ENCODE measurements around the gene FUT6.

Gene FUT6

GRCh38 chr19:5809053-5809452 is 30.4 kb downstream of the FUT6 start:
- TF ChIP-seq HDGF (IDR thresholded peaks at IDR 0.05; ENCODE audit: borderline replicate concordance) (no peak), PKNOX1 (IDR thresholded peaks at IDR 0.05) (no peak), FOXM1 (IDR thresholded peaks at IDR 0.05; ENCODE audit: borderline replicate concordance) (no peak), TARDBP (IDR thresholded peaks at IDR 0.05) (no peak), CTBP1 (IDR thresholded peaks at IDR 0.05; ENCODE audit: borderline replicate concordance) (no peak), ELF4 (IDR thresholded peaks at IDR 0.05) (no peak), L3MBTL2 (conservative IDR thresholded peaks at IDR 0.05) (no peak), SUZ12 (IDR thresholded peaks at IDR 0.05) (no peak), SP1 (IDR thresholded peaks at IDR 0.05) (no peak)
- ChIA-PET POLR2A (interaction anchor here (0.8 to 3.8 kb wide), 2 partner anchors 19 to 95 kb away, joined by 3 to 19 read pairs; partner anchors contain the start of gene NDUFA11), CTCF (interaction anchor here (0.9 kb wide), 1 partner anchor 16 kb away, joined by 3 read pairs; no protein-coding TSS in a partner anchor)
- no peak for DNase-seq (ENCODE audit: extremely low spot score)

- TF ChIP-seq FOXM1 (IDR thresholded peaks at IDR 0.05; ENCODE audit: borderline replicate concordance) (no peak), ELF4 (IDR thresholded peaks at IDR 0.05) (no peak), TARDBP (IDR thresholded peaks at IDR 0.05) (no peak), NFRKB (IDR thresholded peaks at IDR 0.05) (no peak), ARNT (IDR thresholded peaks at IDR 0.05) (no peak), SUZ12 (IDR thresholded peaks at IDR 0.05) (no peak), FOXA1 (IDR thresholded peaks at IDR 0.05) (no peak), LEF1 (IDR thresholded peaks at IDR 0.05; ENCODE audit: borderline replicate concordance) (no peak), BHLHE40 (IDR thresholded peaks at IDR 0.05; ENCODE audit: borderline replicate concordance) (no peak), L3MBTL2 (conservative IDR thresholded peaks at IDR 0.05) (no peak), FOXK2 (IDR thresholded peaks at IDR 0.05) (no peak), PKNOX1 (IDR thresholded peaks at IDR 0.05) (no peak), ZNF384 (IDR thresholded peaks at IDR 0.05) (no peak), SP1 (IDR thresholded peaks at IDR 0.05) (no peak), HDGF (IDR thresholded peaks at IDR 0.05; ENCODE audit: borderline replicate concordance) (no peak), CTBP1 (IDR thresholded peaks at IDR 0.05; ENCODE audit: borderline replicate concordance) (no peak)
- POLR2A ChIA-PET, result interaction anchor here (1.1 to 3.8 kb wide), 2 partner anchors 17 to 20 kb away, joined by 3 to 19 read pairs; partner anchors contain the start of gene DUS3L
- CTCF ChIA-PET, result no interaction called here
- no peak for DNase-seq (ENCODE audit: extremely low spot score)
These were observed 31.2 kb downstream of the FUT6 start for GRCh38 chr19:5808120-5808816.

- ChIA-PET POLR2A (interaction anchor here (0.6 to 3.8 kb wide), 3 partner anchors 14 to 117 kb away, joined by 3 to 19 read pairs (median 3); partner anchors contain the start of gene RPL36), CTCF (interaction anchor here (0.6 kb wide), 1 partner anchor 27 kb away, joined by 3 read pairs; no protein-coding TSS in a partner anchor)
- DNase-seq (ENCODE audit: extremely low spot score), result no peak
- TF ChIP-seq BHLHE40 (IDR thresholded peaks at IDR 0.05; ENCODE audit: borderline replicate concordance) (no peak), FOXA1 (IDR thresholded peaks at IDR 0.05) (no peak), NFRKB (IDR thresholded peaks at IDR 0.05) (no peak), TARDBP (IDR thresholded peaks at IDR 0.05) (no peak), ARNT (IDR thresholded peaks at IDR 0.05) (no peak), L3MBTL2 (conservative IDR thresholded peaks at IDR 0.05) (no peak), CTBP1 (IDR thresholded peaks at IDR 0.05; ENCODE audit: borderline replicate concordance) (no peak), LEF1 (IDR thresholded peaks at IDR 0.05; ENCODE audit: borderline replicate concordance) (no peak), PKNOX1 (IDR thresholded peaks at IDR 0.05) (no peak), FOXM1 (IDR thresholded peaks at IDR 0.05; ENCODE audit: borderline replicate concordance) (no peak), HDGF (IDR thresholded peaks at IDR 0.05; ENCODE audit: borderline replicate concordance) (no peak), ELF4 (IDR thresholded peaks at IDR 0.05) (no peak), FOXK2 (IDR thresholded peaks at IDR 0.05) (no peak), ZNF384 (IDR thresholded peaks at IDR 0.05) (no peak), SP1 (IDR thresholded peaks at IDR 0.05) (no peak), SUZ12 (IDR thresholded peaks at IDR 0.05) (no peak)
These were observed 32.6 kb downstream of the FUT6 start for GRCh38 chr19:5806905-5807304.

- DNase-seq (ENCODE audit: extremely low spot score), result no peak
- CTCF ChIA-PET, result no interaction called here
- POLR2A ChIA-PET, result interaction anchor here (0.9 to 3.8 kb wide), 2 partner anchors 15 to 22 kb away, joined by 3 to 19 read pairs; no protein-coding TSS in a partner anchor
- no peak for TF ChIP-seq ZNF384 (IDR thresholded peaks at IDR 0.05)
- TF ChIP-seq L3MBTL2 (conservative IDR thresholded peaks at IDR 0.05), result no peak
- TF ChIP-seq CTBP1 (IDR thresholded peaks at IDR 0.05; ENCODE audit: borderline replicate concordance), result no peak
- no peak for TF ChIP-seq FOXK2 (IDR thresholded peaks at IDR 0.05)
These were observed 33.4 kb downstream of the FUT6 start for GRCh38 chr19:5806133-5806489.

GRCh38 chr19:5805462-5806132 is 33.9 kb downstream of the FUT6 start:
- ChIA-PET POLR2A (interaction anchor here (3.8 kb wide), 1 partner anchor 23 kb away, joined by 19 read pairs; no protein-coding TSS in a partner anchor), CTCF (no interaction called here)
- peak; percentile 85 for DNase-seq (ENCODE audit: extremely low spot score)
- TF ChIP-seq L3MBTL2 (conservative IDR thresholded peaks at IDR 0.05) (0 out of 2 replicates have a peak, but pooled peaks have one; percentile 26), ARNT (IDR thresholded peaks at IDR 0.05) (no peak)
